NCI-H187 treated with DMSO at 0.1 percent for 48 hours (cell line): ENCODE data around the gene RFT1.
"Not testable (repeated sequence)": the region's sequence is repeated elsewhere in the genome, so short reads cannot be mapped to it uniquely, and the experiment has no call there.

Experiments
- DNase-seq: peaks from one replicate; lab custom pipeline; 2025; lab: John Stamatoyannopoulos, UW

Gene RFT1

GRCh38 chr3:53067567-53067966 is 62.7 kb downstream of the RFT1 start:
- no peak for DNase-seq

- DNase-seq: no peak
Observed at GRCh38 chr3:53065841-53066480, 64.3 kb downstream of the RFT1 start.

DNA sequence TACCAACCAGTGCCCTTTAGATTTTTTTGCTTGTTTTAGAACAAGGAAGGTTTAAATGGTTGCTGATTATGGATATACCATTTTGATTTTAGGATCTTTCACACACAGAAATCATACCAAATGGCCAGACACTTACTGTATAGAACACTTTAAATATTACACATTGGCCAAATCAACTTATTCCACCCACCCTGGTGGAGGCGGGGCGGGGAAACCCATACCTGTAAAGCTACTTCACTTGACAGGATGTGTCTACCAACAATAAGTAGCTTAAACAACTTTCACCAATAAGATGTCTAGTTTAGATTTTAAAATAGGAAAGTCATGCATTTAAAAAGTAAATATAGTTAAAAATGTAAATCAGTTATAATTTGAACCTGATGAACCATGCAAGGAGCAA is 67.3 kb downstream of the RFT1 start:
- no peak for DNase-seq

DNA sequence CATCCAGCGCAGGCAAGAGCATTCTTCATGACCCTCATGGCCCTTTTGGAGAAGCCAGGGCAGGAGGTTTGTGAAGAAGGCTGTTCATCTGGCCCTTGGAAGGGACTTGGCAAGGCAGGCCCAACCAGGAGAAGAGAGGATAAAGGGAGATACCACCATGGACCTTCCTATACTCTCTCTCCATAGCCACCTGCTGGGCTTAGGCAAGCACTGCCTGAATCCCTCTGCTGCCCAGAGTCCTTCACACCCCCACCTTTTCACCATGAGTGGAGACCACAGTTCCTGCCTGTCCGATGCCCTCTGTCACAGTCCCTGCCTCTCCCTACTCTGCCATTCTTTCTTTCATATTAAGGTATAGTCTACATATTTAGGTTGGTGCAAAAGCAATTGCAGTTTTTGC is 73.8 kb downstream of the RFT1 start:
- DNase-seq: no peak

DNA sequence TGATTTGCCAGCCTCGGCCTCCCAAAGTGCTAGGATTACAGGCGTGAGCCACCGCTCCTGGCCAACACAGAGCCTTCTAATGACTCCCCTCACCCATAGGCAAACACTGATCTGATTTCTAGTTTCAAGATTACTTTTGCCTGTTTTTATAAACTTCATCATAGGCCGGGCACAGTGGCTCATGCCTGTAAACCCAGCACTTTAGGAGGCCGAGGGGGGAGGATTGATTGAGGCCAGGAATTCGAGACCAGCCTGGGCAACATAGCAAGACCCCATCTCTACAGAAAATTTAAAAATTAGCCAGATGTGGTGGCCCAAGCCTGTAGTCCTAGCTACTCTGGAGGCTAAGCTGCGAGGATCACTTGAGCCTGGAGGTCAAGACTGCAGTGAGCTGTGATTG is 76.0 kb downstream of the RFT1 start:
- DNase-seq: not testable (repeated sequence)

GRCh38 chr3:53051929-53052328 is 78.3 kb downstream of the RFT1 start:
- DNase-seq: no peak

DNA sequence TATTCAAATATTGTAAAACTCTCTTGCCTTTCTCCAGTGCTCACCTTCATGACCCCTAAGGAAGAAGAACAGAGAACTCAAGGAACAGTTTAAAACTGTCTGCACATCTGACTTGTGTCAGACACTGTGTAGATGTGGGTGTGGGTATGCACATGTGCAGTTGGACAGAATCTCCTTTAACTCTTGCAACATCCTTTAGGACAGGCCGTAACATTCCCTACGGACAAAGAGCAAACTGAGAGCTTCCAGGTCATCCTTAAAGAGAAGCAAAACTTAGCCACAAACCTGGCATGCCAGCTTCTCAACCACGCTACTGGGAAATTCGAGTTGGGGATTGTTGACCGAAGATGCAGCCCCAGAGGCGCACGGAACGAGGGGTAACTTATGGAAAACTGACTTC is 80.2 kb downstream of the RFT1 start:
- DNase-seq: no peak

DNA sequence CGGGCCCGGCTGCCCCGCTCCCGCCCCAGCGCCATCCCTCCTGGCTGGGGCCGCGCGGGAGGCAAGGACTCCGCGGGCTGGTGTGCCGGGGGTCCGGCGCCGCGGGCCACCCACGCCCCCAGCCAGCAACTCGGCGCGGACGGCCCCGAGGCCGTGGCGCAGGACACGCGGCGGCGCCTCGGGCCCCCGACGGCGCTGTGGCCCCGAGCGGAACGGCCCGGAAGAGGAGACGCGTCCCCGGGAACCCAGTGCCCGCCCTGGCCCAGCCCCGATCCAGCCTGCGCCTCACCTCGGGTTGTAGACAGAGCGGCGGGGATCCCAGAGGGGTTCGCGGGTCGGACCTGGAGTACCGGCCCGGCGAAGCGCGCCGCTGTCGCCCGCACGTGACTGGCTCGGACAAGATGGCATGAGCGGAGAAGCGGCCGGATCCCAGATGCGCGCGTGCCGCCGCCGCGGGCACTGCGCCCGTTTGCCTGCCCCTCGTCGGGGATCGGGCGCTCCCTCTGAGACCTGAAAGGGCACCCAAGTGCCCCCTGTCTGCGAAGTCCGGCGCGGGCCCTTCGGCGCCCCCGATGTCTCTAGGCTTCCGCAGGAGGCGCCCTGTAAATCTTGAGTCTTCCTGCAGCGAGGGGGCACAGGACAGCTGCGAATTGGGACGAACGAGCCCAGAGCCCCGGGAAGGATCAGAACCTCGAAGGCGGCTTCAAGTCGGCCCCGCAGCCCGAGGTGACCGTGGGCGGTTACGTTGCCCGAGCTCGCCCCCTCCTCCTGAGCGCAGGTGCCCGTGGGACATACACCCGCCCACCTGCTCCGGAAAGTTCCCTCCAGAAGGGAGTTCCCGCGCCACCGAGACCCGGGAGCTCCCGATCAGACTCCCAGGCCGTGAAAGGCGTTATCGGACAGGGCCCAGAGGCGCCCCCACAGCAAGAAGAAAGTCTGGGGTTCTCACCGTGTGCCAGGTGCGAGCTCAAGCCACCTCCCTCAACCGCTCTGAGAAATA is 83.8 kb downstream of the RFT1 start:
- no peak for DNase-seq

GRCh38 chr3:53045518-53046170 is 84.6 kb downstream of the RFT1 start, which contains the start of gene SFMBT1:
Gene SFMBT1, minus strand, starts transcription at chr3:53046073. Its CDS starts 76,945 bp downstream, at chr3:52969128.
- DNase-seq: no peak

- no peak for DNase-seq
Observed at GRCh38 chr3:53044711-53045517, 85.3 kb downstream of the RFT1 start.

GRCh38 chr3:53044371-53044710 is 85.9 kb downstream of the RFT1 start:
- DNase-seq: no peak

GRCh38 chr3:53043738-53044137 is 86.5 kb downstream of the RFT1 start:
- no peak for DNase-seq

- no peak for DNase-seq
Observed at GRCh38 chr3:53042651-53043050, 87.6 kb downstream of the RFT1 start.

GRCh38 chr3:53040351-53040820 is 89.8 kb downstream of the RFT1 start:
- no peak for DNase-seq

DNA sequence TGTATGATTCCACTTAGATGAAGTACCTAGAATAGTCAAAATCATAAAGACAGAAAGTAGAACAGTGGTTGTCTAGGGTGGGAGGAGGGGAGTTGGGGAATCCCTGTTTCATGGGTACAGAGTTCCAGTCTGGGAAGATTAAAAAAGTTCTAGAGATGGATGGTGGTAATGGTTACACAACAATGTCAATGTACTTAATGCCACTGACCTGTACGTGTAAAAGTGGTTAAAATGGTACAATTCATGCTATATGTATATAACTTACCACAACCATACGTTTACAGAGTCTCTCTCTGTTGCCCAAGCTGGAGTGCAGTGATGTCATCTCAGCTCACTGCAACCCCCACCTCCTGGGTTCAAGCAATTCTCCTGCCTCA is 90.9 kb downstream of the RFT1 start:
- DNase-seq: no peak

- no peak for DNase-seq
Observed at GRCh38 chr3:53038679-53039375, 91.4 kb downstream of the RFT1 start.
